Stimulated activated CD8-positive, alpha-beta memory T cell treated with anti-CD3 and anti-CD28 coated beads, Interleukin-12 subunit alpha, Interleukin-12 subunit beta, amount 100 ng/mL, for 24 hours (primary cell): ENCODE measurements around the gene CAST.
"Not testable (repeated sequence)": the region's sequence is repeated elsewhere in the genome, so short reads cannot be mapped to it uniquely, and the experiment has no call there.

Source experiments
- DNase-seq: peaks from one replicate; pipeline ENCODE4 v3.0.0-alpha.2; 2020; ENCODE audit errors: extremely low read depth

The CAST gene

GRCh38 chr5:96712100-96712746 is 50.0 kb downstream of the CAST start:
- no peak for DNase-seq

GRCh38 chr5:96714450-96714849 is 52.3 kb downstream of the CAST start:
- DNase-seq, result no peak

DNA sequence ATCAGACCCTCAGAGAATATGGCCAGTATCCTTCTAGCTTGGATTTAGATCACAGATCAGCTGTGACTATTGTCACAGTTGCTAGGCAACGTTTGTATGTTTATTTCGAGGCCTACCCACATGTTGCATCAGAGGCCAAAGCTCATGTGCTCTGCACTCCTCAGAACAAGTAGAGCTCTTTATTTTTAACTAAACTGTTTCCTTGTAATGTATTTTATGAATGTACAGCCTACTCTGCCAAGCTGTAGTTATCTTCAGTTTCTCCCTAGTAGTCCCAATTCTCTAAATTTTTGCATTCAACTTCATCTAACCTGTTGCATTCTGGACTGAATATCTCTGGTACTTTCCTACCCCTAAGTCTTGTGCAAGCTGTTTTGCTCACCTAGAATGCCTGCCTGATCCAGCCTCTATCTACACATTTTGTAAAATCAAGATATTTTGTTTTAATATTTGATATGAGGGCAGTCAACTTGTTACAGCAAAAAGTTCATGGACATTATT is 52.8 kb downstream of the CAST start:
- DNase-seq, result no peak

- DNase-seq, result no peak
These were observed 53.8 kb downstream of the CAST start for GRCh38 chr5:96716007-96716406.

GRCh38 chr5:96716716-96717115 is 54.5 kb downstream of the CAST start:
- DNase-seq, result no peak

DNA sequence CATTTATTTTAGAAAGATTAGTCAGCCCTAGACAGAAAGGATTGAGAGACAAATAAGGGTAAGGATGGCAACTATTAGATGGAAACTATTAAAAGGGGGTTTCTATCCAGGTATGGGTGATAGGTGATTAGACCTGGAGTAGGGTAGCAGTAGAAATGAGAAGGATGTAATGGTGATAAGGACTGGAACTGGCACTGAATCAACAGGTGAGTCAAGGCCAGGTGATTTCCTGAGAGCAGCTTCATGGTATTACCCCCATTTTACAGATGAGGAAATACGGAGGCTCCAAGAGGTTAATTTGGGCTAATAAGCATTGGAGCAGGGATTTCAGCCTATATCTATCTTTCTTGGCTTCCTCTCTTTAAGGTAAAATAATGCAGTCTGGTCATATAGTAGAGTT is 55.7 kb downstream of the CAST start:
- no peak for DNase-seq

- no peak for DNase-seq
These were observed 56.5 kb downstream of the CAST start for GRCh38 chr5:96718635-96719077.

GRCh38 chr5:96720408-96720807 is 58.2 kb downstream of the CAST start:
- DNase-seq, result no peak

DNA sequence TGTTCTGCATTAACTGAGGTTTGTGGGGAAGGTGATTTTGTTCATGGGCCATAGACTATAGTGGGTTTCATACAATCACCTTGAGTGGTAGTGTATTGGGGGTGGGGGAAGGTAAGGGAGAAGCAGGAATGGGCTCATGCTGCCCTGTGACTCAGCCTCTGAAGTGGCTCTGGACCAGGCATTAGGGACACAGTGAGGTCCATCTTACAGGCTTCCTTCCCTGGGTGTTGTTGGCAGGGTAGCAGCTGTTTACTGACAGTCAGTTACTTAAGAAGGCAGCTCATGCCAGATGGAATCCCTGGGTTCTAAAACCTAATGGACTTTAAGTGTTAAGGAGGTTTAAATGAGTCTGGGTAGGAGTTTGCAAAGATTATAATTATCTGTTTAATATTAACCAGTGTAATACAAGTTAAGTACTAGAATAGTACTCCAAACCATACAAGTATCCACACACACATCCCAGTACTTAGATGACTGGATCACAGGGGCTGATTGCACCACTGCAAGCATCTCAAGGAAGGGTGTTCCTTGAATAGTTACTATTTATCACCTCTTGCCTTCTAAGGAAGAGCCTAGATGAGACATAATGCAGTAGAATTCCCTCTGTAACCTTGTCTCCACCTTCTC is 59.3 kb downstream of the CAST start:
- DNase-seq, result no peak

DNA sequence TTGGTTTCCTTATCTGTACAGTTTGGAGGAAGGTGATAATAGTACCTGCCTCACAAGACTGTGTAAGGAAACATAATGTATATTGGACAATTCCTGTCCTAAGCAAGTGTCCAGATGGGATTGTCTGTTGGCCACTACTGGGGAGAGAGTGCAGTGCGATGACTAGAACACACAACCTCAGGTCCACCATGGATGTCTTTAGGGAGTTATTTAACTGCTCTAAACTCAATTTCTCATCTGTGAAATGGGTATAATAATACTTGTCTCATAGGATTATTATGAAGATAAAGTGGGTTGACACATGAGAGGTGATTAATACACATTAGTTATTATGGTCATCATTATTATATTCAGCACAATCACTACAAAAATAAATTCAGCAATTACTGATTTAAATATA is 63.1 kb downstream of the CAST start:
- DNase-seq, result no peak

DNA sequence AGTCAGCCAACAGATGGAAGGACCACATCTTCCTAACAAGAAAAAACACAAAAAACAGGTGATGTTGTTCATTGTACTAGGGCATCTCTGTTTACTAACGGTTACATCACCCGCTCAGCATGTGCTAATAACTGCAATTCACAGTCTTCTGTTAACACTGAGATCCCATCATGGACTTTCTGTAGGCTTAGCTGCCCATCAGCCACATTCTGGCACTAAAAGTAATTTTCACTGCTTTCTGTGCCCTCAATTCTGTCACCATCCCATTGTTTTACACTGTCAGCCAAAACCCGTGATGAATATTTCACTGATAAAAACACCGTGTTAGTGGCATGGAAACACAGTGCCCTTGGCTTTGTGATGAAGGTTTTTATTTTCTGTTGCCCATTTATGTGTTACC is 64.6 kb downstream of the CAST start:
- no peak for DNase-seq

DNA sequence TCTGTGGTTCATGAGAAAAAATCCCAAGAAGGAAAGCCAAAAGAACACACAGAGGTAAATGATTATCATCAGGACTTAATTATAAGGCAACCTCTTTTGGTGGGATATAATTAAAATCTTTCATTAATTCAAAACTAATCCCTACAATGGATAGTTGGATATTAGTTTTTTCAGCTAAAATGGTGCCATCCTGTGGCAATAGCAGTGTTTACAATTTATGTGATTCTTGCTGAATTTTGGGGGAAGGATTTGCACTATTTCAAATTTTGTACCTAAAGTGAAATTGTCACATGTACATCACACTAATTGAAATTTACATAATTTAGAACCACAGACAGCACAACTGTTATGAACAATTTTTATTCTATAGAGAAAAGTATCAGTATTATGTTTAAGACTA is 67.0 kb downstream of the CAST start:
- DNase-seq, result no peak

DNA sequence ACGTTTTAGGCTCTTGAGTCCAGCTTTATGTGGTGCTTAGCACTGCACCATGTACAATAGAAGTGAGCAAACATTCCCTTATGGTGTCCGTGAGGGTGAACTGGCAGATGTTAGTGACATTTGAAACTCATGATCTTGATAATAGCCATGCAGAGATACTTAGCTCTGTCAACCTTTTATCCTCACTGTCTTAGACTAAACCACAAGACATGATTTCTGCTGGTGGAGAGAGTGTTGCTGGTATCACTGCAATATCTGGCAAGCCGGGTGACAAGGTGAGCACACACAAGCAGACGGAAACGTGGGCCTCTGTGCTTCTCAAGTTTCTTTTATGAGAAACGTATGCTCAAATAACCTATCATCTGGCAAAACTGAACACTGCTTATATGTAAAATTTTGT is 68.4 kb downstream of the CAST start:
- no peak for DNase-seq

- no peak for DNase-seq
These were observed 71.8 kb downstream of the CAST start for GRCh38 chr5:96733771-96734500.

GRCh38 chr5:96734871-96735325 is 72.7 kb downstream of the CAST start:
- no peak for DNase-seq

- DNase-seq, result no peak
These were observed 74.8 kb downstream of the CAST start for GRCh38 chr5:96736937-96737336.

- no peak for DNase-seq
These were observed 78.9 kb downstream of the CAST start for GRCh38 chr5:96741106-96741505.

DNA sequence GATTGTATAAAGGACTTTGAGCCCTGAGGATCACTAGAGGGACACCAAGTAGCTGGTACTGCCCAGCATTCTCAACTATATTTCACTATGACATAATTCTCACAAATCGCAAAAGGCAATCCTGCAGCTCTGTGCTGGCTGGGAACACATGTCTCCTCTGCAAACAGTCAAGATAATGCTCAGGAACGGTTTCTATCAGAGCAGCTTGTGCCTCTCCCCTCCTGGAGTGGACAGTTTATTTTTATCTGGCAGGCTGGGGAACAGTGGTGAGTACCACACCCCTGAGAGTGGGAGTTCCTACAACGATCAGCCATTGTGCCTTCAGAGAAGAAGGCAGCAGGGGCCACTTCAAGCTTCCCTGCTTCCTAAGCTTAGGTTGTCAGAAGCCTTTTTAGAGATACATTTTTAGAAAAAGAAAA is 79.7 kb downstream of the CAST start:
- no peak for DNase-seq

DNA sequence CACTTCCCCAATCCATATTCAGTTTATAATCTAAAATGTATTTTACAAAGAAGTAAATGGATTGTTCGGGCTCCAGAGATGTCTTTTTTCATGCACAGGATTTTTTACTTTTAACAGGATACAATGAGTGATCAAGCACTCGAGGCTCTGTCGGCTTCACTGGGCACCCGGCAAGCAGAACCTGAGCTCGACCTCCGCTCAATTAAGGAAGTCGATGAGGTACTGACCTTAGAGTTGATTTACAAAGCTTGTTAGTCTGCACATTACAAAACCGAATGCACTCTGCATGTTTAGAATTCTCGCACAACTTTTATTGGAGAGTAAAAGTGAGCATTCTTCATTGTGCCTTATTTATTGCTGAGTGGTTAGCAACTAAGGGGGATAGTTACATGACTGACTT is 80.4 kb downstream of the CAST start:
- no peak for DNase-seq

DNA sequence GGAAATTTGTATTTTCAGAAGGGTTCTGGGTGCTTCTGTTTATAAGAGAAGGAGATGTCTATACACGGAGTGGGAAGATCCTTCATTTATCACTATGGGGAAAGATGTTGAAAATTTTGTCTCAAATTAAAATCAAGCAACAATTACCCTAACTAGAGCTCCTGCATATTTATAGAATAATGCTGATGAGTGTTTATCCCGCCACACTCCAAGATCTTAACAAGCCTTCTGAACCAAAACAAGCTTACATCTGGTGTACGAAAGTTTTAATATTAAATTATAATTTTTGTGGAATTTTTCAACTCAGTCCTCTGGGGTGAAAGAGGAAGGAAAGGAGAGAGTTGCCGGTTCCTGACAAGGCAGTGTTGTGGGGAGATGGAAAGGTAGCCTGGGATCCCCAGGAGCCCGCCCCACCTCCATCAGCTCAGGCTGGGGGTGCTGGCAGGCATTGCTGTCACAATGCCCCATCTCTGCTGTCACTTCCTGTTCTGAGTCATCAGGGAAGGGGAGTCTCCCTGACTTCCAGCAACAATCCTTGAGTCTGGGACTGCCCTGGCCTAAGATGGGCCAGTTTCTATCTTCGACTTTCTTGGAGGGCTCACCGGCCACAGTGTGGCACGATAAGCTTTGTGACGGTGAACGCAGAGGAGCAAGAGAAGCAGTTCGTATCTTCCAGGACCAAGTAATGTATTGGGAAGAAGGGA is 81.0 kb downstream of the CAST start:
- DNase-seq, result no peak

GRCh38 chr5:96743805-96744204 is 81.6 kb downstream of the CAST start:
- DNase-seq, result no peak

- not testable (repeated sequence) for DNase-seq
These were observed 82.0 kb downstream of the CAST start for GRCh38 chr5:96744218-96744617.
